ENCODE data around the gene IL1RAP.

The IL1RAP gene

GRCh38 chr3:190525634-190526033, 11.7 kb downstream of the IL1RAP start:
- H3K27ac Mint-ChIP-seq = no peak overlapping the region
- no peaks in the 10 kb centered on the region for H3K9me3 Mint-ChIP-seq (ENCODE audit: low read depth)
- H3K4me3 Mint-ChIP-seq = no peak overlapping the region
- no peaks in the 10 kb centered on the region for H3K27me3 Mint-ChIP-seq
- H3K36me3 Mint-ChIP-seq = peaks cover 16% of the 10 kb centered on the region
- H3K4me1 Mint-ChIP-seq (ENCODE audit: low read depth) = peaks cover 6% of the 10 kb centered on the region

- Mint-ChIP-seq H3K4me3 (no peak overlapping the region), H3K4me1 (ENCODE audit: low read depth) (peaks cover 4% of the 10 kb centered on the region), H3K27ac (no peak overlapping the region), H3K9me3 (ENCODE audit: low read depth) (no peaks in the 10 kb centered on the region), H3K36me3 (peaks cover 21% of the 10 kb centered on the region), H3K27me3 (no peaks in the 10 kb centered on the region)
These were observed 13.2 kb downstream of the IL1RAP start for GRCh38 chr3:190526787-190527762.

DNA sequence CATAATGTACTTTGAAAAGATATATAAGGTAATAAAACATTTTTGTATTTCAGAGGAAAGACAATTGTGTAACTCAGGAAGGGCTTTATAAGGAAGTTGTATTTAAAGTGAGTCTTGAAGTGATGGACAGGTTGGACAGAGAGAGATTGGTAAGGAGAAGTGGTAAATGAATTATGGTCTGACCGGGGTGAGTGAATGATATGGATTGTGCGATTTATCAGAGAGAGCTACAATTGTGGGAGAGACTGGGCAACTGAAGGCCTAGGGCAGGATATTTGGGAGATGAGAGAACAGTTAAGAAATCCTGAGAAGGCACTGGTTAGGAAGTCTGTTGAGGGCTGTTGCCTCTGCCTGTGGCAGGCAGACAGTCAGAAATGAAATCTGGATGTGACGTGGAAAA, 14.8 kb downstream of the IL1RAP start:
- Mint-ChIP-seq H3K9me3 (ENCODE audit: low read depth) (no peaks in the 10 kb centered on the region), H3K4me1 (ENCODE audit: low read depth) (peaks cover 4% of the 10 kb centered on the region), H3K4me3 (no peak overlapping the region), H3K27me3 (no peaks in the 10 kb centered on the region), H3K36me3 (peaks cover 17% of the 10 kb centered on the region), H3K27ac (no peak overlapping the region)

- H3K4me3 Mint-ChIP-seq = no peak overlapping the region
- peaks cover 18% of the 10 kb centered on the region for H3K36me3 Mint-ChIP-seq
- no peak overlapping the region for H3K27ac Mint-ChIP-seq
- H3K4me1 Mint-ChIP-seq (ENCODE audit: low read depth) = peaks cover 2% of the 10 kb centered on the region
- H3K27me3 Mint-ChIP-seq = no peaks in the 10 kb centered on the region
- no peaks in the 10 kb centered on the region for H3K9me3 Mint-ChIP-seq (ENCODE audit: low read depth)
These were observed 17.5 kb downstream of the IL1RAP start for GRCh38 chr3:190531406-190531805.

DNA sequence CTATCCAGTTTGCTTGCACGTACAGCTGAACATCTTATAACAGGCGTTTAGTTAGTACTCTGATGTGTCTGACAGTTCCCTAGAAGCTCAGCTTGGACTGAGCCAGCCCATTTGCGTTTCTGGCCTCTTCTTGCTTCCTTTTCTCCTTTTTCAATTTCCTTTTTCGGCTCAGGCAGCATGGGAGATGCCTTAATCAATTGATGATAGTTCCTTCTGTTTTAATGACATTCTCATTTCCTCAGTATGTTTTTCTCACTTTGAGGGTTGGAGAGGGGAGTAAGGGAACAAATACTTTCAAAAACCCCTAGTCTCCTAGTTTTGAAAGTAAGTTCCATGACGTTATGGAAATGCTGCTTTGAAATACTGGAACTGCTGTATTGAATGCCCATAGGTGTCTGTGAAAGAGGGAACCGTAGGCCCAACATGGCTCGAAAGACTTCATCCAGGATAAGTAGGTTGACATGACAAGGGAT, 18.9 kb downstream of the IL1RAP start:
- peaks cover 18% of the 10 kb centered on the region for H3K36me3 Mint-ChIP-seq
- no peaks in the 10 kb centered on the region for H3K9me3 Mint-ChIP-seq (ENCODE audit: low read depth)
- no peak overlapping the region for H3K27ac Mint-ChIP-seq
- no peaks in the 10 kb centered on the region for H3K27me3 Mint-ChIP-seq
- peaks cover 5% of the 10 kb centered on the region for H3K4me1 Mint-ChIP-seq (ENCODE audit: low read depth)
- H3K4me3 Mint-ChIP-seq = no peak overlapping the region

DNA sequence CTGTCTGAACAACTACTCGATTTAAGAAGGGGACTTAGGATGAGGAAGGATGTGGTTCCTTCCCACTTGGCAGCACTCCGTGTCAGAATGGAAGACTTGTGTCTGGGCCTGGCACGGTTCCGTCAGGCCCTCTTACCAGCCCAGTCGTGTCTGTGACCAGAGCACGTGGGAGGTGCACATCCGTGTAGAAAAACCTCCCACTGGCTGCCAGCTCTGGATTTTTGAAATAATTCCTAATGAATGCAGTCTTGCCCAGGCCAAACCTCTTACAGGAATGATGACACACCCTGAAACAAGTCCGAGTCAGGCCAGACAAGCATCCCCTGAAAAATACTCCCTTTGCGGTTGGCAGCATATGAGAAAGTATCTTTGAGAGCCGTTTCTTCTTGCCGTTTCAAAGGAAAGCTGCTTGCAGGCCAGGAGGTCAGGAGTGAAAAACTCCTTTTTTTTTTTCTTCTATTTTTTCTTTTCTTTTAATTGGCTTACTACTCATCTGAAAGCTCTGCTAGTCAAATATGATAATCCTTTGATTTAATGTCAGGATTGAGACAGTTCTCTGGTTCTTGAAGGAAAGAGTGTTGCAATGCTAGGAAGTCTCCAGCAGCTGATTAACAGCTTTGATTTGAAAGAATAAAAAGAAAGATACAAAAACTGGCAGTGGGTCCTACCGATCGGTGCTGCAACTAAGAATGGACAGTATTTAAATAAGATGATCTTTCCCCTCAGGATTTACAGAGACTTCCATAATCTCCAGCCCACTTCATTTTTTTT, 19.8 kb downstream of the IL1RAP start:
- Mint-ChIP-seq H3K27ac (no peak overlapping the region), H3K4me1 (ENCODE audit: low read depth) (peaks cover 13% of the 10 kb centered on the region)

DNA sequence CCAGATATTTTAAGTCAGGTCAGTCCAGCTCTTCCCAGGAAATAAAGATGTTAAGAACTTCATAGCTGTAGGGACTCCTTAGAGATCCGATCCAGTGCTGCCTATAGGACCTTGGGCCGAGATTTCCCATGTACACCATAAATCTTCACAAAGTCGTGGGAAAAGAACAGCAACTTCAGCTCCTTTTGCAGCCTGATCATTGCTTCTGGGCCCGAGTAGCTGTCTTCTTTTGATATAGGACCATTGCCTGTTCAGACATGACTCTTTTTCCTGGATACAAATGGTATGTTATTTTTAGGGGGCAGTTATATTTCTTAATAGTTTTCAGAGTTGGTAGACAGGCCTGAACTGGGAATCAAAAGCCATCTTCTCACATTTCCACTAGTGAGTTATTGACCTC, 20.5 kb downstream of the IL1RAP start:
- H3K9me3 Mint-ChIP-seq (ENCODE audit: low read depth) = no peaks in the 10 kb centered on the region
- peaks cover 18% of the 10 kb centered on the region for H3K36me3 Mint-ChIP-seq
- H3K27ac Mint-ChIP-seq = no peak overlapping the region
- H3K4me1 Mint-ChIP-seq (ENCODE audit: low read depth) = peaks cover 17% of the 10 kb centered on the region
- H3K27me3 Mint-ChIP-seq = no peaks in the 10 kb centered on the region
- H3K4me3 Mint-ChIP-seq = no peak overlapping the region

More for the DNA sequence above, 19.8 kb downstream of the IL1RAP start:
- H3K4me3 Mint-ChIP-seq = no peak overlapping the region
- no peaks in the 10 kb centered on the region for H3K9me3 Mint-ChIP-seq (ENCODE audit: low read depth)
- peaks cover 19% of the 10 kb centered on the region for H3K36me3 Mint-ChIP-seq
- H3K27me3 Mint-ChIP-seq = no peaks in the 10 kb centered on the region

- H3K4me1 Mint-ChIP-seq (ENCODE audit: low read depth) = peaks cover 17% of the 10 kb centered on the region
- no peaks in the 10 kb centered on the region for H3K27me3 Mint-ChIP-seq
- no peak overlapping the region for H3K27ac Mint-ChIP-seq
- H3K4me3 Mint-ChIP-seq = no peak overlapping the region
- no peaks in the 10 kb centered on the region for H3K9me3 Mint-ChIP-seq (ENCODE audit: low read depth)
- peaks cover 18% of the 10 kb centered on the region for H3K36me3 Mint-ChIP-seq
These were observed 21.1 kb downstream of the IL1RAP start for GRCh38 chr3:190534986-190535385.

- H3K4me3 Mint-ChIP-seq = no peak overlapping the region
- peaks cover 20% of the 10 kb centered on the region for H3K4me1 Mint-ChIP-seq (ENCODE audit: low read depth)
- H3K27me3 Mint-ChIP-seq = no peaks in the 10 kb centered on the region
- H3K36me3 Mint-ChIP-seq = peaks cover 13% of the 10 kb centered on the region
- no peak overlapping the region for H3K27ac Mint-ChIP-seq
- no peaks in the 10 kb centered on the region for H3K9me3 Mint-ChIP-seq (ENCODE audit: low read depth)
These were observed 23.3 kb downstream of the IL1RAP start for GRCh38 chr3:190537146-190537545.

DNA sequence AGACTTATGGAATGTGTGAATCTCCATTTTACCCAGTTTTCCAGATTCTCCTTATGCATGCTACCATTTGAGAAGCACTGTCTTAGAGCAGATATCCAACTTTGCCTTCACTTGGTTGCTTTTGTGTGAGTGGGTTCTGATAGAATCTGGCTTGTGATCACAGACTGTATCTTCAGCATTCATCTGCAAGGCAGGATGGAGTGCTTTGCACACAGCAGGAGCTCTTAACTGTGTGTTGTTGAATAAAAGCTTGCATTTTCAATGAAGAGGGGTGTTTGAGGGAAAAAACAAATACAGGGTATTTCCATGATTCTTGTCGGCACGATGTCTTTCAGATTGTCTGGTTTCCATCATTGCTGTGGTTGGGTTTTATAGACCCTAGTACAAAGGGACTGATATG, 24.4 kb downstream of the IL1RAP start:
- Mint-ChIP-seq H3K4me3 (no peak overlapping the region), H3K27me3 (no peaks in the 10 kb centered on the region), H3K4me1 (ENCODE audit: low read depth) (peaks cover 20% of the 10 kb centered on the region), H3K9me3 (ENCODE audit: low read depth) (no peaks in the 10 kb centered on the region), H3K36me3 (peaks cover 13% of the 10 kb centered on the region), H3K27ac (no peak overlapping the region)

DNA sequence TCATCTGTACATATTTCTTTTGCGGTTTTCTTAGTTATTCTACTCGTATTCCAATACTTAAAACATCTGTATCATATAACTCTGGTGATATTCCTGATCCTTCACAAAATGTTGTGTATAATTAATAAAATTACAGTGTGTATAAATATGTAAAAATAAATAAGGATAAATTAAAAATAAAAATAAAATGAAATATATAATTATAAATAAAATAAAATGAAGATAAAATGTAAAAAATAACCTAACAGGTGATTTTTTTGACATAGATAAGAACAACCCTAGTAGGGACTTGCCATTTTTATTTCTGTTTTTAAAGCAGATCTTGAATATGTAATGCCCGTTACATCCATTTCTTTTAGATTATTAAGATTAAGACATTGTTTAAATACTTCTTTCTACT, 25.6 kb downstream of the IL1RAP start:
- H3K27ac Mint-ChIP-seq = no peak overlapping the region
- H3K9me3 Mint-ChIP-seq (ENCODE audit: low read depth) = no peaks in the 10 kb centered on the region
- peaks cover 20% of the 10 kb centered on the region for H3K4me1 Mint-ChIP-seq (ENCODE audit: low read depth)
- H3K4me3 Mint-ChIP-seq = no peak overlapping the region
- H3K36me3 Mint-ChIP-seq = peaks cover 9% of the 10 kb centered on the region
- H3K27me3 Mint-ChIP-seq = no peaks in the 10 kb centered on the region

- H3K27me3 Mint-ChIP-seq = no peaks in the 10 kb centered on the region
- H3K9me3 Mint-ChIP-seq (ENCODE audit: low read depth) = no peaks in the 10 kb centered on the region
- H3K4me3 Mint-ChIP-seq = no peak overlapping the region
- peaks cover 7% of the 10 kb centered on the region for H3K36me3 Mint-ChIP-seq
- no peak overlapping the region for H3K27ac Mint-ChIP-seq
- peaks cover 20% of the 10 kb centered on the region for H3K4me1 Mint-ChIP-seq (ENCODE audit: low read depth)
These were observed 27.1 kb downstream of the IL1RAP start for GRCh38 chr3:190541008-190541407.

DNA sequence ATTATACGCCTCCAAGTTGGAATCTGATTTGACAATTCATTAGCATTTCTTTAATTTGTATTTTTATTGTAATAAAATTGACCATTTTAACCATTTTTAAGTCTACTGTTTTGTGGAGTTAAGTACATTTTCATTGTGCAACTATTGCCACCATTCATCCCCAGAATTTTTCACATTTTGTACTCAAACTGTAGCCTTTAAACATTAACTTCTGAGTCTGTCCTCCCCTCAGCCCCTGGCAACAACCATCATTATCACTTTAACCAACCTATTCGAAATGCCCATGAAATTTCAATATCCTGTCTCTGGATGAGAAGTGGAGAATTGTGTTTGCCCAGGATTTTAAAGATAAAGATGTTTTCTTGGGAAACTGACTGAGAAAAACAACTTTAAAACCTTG, 27.7 kb downstream of the IL1RAP start:
- Mint-ChIP-seq H3K4me3 (no peak overlapping the region), H3K36me3 (peaks cover 7% of the 10 kb centered on the region), H3K9me3 (ENCODE audit: low read depth) (no peaks in the 10 kb centered on the region), H3K4me1 (ENCODE audit: low read depth) (peaks cover 17% of the 10 kb centered on the region), H3K27ac (no peak overlapping the region), H3K27me3 (no peaks in the 10 kb centered on the region)

DNA sequence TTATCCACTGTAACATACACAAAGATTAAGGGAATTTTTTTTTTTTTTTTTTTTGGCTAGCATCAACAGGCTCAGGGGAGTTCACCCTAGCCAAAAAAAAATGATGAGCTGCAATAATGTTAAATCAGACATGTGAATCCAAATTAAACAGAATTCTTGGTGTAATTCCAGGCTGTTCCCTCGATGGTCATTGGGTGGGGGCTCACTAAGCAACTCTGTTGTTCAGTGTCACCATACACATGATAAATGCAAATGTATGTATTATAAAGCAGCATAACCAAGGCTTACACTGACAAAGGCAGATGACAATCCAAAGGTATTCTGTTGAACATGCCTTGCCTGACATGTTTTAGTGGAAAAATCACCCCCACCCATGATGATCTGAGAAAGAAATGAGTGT, 29.0 kb downstream of the IL1RAP start:
- Mint-ChIP-seq H3K4me3 (no peak overlapping the region), H3K4me1 (ENCODE audit: low read depth) (peaks cover 14% of the 10 kb centered on the region), H3K27ac (no peak overlapping the region), H3K27me3 (no peaks in the 10 kb centered on the region), H3K9me3 (ENCODE audit: low read depth) (no peaks in the 10 kb centered on the region), H3K36me3 (peaks cover 7% of the 10 kb centered on the region)

DNA sequence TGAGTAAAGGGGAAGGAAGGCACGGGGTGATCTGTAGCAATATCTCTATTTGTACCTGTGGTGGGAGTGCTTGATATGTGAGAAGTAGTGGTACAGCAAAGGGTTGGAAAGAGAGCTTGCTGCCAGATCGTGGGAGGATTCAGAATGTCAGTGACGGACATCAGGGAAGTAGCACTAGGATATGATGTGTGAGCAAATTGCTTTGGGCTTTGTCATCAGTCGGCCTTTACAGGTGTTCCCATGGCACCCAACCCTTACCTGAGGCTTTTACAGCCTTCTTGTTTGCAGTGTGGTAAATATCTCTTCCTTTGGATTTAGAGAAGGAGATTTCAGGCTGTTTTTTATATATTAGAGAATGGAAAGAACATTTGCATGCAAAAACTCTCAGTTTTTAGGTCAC, 29.8 kb downstream of the IL1RAP start:
- H3K4me1 Mint-ChIP-seq (ENCODE audit: low read depth) = peaks cover 6% of the 10 kb centered on the region
- H3K27me3 Mint-ChIP-seq = no peaks in the 10 kb centered on the region
- peaks cover 7% of the 10 kb centered on the region for H3K36me3 Mint-ChIP-seq
- H3K4me3 Mint-ChIP-seq = no peak overlapping the region
- H3K9me3 Mint-ChIP-seq (ENCODE audit: low read depth) = no peaks in the 10 kb centered on the region
- H3K27ac Mint-ChIP-seq = no peak overlapping the region

All from activated naive CD8-positive, alpha-beta T cell (primary cell).